HFFc6 (cell line): Measurements from ENCODE around the gene SHC3. TPM values are rescaled to one million over a fixed set of nuclear protein-coding genes. Genes with fewer than 3 reads are reported as not detected.

Experiments
- DNase-seq: peaks from one replicate; pipeline ENCODE4 v3.0.0-alpha.2; 2018
- H3K27ac Mint-ChIP-seq: 2 replicates; pipeline ENCODE4 v1.8.0; 2020; ENCODE audit warnings: mild to moderate bottlenecking, mixed read lengths
- H3K27me3 Mint-ChIP-seq: 2 replicates; pipeline ENCODE4 v1.8.0; 2021; ENCODE audit warnings: mild to moderate bottlenecking, moderate library complexity, mixed read lengths; ENCODE audit not compliant: insufficient read depth
- H3K36me3 Mint-ChIP-seq: 2 replicates; pipeline ENCODE4 v1.8.0; 2021; ENCODE audit warnings: low read depth, mixed read lengths
- H3K4me1 Mint-ChIP-seq: 2 replicates; pipeline ENCODE4 v1.8.0; 2020; ENCODE audit warnings: low read depth, mixed read lengths
- H3K4me3 Mint-ChIP-seq: 2 replicates; pipeline ENCODE4 v1.8.0; 2020; ENCODE audit warnings: mild to moderate bottlenecking, moderate library complexity, mixed read lengths
- H3K9me3 Mint-ChIP-seq: 2 replicates; pipeline ENCODE4 v1.8.0; 2020; ENCODE audit warnings: mild to moderate bottlenecking, mixed read lengths
- long read RNA-seq: library from polyadenylated mRNA; unstranded; transcript quantifications from one replicate; pipeline ENCODE4 v2.0.0, GENCODE V29; 2019
- total RNA-seq, 6 experiments: library from RNA; stranded (reverse); fragmentation: NEBNext Ultra II Directional; extraction: Animal tissue kit (Norgen Biotek cat#: 25700); gene quantifications; 2 replicates in 1 of 6; 3 replicates in 5 of 6; pipeline ENCODE4 v1.2.3, GENCODE V29; 2021
- TF ChIP-seq, protein P1 (sequence below): fragments of 200-600 bp; sonication (generic); IDR thresholded peaks from 2 replicates; pipeline ENCODE4 v1.5.0; 2021; ENCODE audit warnings: antibody characterized with exemption, mild to moderate bottlenecking

SHC3 gene, protein sequence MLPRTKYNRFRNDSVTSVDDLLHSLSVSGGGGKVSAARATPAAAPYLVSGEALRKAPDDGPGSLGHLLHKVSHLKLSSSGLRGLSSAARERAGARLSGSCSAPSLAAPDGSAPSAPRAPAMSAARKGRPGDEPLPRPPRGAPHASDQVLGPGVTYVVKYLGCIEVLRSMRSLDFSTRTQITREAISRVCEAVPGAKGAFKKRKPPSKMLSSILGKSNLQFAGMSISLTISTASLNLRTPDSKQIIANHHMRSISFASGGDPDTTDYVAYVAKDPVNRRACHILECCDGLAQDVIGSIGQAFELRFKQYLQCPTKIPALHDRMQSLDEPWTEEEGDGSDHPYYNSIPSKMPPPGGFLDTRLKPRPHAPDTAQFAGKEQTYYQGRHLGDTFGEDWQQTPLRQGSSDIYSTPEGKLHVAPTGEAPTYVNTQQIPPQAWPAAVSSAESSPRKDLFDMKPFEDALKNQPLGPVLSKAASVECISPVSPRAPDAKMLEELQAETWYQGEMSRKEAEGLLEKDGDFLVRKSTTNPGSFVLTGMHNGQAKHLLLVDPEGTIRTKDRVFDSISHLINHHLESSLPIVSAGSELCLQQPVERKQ
- total RNA-seq: 1 to 10 TPM in 2 of 6 experiments, under 1 TPM in 4; 0.28 to 1.9 (median 0.42) TPM
- long read RNA-seq: 0 reads

DNA sequence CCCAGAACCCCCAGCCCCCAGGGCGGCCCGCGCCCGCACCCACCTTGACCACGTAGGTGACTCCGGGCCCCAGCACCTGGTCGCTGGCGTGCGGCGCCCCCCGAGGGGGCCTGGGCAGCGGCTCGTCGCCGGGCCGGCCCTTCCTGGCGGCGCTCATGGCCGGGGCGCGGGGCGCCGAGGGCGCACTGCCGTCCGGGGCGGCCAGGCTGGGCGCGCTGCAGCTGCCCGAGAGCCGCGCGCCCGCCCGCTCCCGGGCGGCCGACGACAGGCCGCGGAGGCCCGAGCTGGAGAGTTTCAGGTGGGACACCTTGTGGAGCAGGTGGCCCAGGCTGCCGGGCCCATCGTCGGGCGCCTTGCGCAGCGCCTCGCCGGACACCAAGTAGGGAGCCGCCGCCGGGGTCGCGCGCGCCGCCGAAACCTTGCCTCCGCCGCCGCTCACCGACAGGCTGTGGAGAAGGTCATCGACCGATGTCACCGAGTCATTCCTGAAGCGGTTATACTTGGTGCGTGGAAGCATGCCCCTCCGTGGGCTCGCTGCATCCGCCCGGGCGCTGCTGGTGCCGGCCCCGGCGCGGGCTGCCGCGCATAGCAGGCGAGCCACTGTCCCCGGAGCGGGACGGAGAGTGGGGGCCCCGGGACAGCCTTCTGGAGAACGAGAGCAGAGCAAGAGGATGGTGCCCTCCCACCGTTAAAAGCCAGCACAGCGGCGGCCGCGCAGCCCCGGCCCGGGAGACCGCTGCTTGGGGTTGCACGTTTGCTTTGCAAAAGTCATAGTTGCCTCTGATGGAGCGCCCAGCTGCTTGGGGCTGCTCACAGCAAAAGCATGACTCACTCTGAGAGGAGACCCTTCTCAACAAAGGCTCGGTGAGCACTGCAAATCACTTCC is at the start of gene SHC3:
SHC3 (minus strand) TSS at position 875 of the 886 bp plus-strand sequence; CDS start at position 517, 358 bp downstream.
- Mint-ChIP-seq H3K27ac (peak within 1 kb of the TSS; percentile 89), H3K27me3 (peaks cover 8% of the 10 kb centered on the region), H3K36me3 (no peaks in the 10 kb centered on the region), H3K4me3 (peak within 1 kb of the TSS; percentile 85), H3K4me1 (peaks cover 34% of the 10 kb centered on the region), H3K9me3 (no peaks in the 10 kb centered on the region)
- no peak for DNase-seq
- TF ChIP-seq, protein P1, sequence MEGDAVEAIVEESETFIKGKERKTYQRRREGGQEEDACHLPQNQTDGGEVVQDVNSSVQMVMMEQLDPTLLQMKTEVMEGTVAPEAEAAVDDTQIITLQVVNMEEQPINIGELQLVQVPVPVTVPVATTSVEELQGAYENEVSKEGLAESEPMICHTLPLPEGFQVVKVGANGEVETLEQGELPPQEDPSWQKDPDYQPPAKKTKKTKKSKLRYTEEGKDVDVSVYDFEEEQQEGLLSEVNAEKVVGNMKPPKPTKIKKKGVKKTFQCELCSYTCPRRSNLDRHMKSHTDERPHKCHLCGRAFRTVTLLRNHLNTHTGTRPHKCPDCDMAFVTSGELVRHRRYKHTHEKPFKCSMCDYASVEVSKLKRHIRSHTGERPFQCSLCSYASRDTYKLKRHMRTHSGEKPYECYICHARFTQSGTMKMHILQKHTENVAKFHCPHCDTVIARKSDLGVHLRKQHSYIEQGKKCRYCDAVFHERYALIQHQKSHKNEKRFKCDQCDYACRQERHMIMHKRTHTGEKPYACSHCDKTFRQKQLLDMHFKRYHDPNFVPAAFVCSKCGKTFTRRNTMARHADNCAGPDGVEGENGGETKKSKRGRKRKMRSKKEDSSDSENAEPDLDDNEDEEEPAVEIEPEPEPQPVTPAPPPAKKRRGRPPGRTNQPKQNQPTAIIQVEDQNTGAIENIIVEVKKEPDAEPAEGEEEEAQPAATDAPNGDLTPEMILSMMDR: no peak

DNA sequence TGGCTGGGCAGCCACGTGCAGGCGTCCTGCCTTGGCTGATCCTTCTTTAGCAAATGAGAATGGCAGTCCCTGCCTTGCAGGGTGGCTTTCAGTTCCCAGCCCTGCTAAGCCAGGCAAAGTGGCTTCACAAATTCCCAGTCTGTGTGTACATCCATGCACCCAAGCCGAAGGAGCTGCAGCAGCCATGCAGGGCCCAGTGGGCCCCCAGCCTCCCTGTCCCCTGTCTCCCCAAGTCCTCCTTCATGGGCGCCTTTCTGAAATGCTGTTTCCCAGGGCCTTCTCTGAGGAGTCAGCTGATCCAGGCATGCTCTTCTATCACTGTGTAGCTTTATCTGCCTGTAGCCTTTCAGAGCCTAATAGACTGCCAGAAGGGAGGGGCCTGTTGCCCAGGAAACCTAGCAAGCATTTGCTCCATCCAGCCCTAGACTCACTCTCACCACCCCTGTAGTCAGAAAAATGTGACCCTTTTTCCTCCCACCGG is 47.4 kb upstream of the SHC3 start:
- no peaks in the 10 kb centered on the region for H3K4me1 Mint-ChIP-seq
- no peaks in the 10 kb centered on the region for H3K9me3 Mint-ChIP-seq
- H3K4me3 Mint-ChIP-seq: no peak overlapping the region
- TF ChIP-seq, protein P1: no peak
- no peaks in the 10 kb centered on the region for H3K36me3 Mint-ChIP-seq
- H3K27ac Mint-ChIP-seq: no peak overlapping the region
- peaks cover 13% of the 10 kb centered on the region for H3K27me3 Mint-ChIP-seq
- no peak for DNase-seq

DNA sequence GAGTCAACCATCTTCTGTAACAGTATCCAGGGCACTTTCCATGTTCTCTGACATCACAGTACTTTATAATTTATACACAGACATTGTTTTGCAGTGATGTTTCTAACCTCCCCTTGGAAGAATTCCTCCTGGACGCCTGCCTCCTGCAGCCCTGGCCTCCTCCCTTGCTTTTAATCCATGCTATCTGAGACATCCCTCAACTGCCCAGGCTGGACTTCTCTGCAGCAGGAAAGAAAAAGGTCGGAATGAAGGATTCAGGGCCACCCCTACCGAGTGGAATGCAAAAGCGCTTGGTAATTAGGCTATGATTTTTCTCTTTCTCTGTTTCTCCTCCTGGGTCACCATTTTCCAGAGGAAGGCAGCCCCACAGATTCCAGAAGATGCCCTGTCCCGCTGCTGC is 47.0 kb upstream of the SHC3 start:
- TF ChIP-seq, protein P1: no peak; the same call in 1 of the 2 replicates
- Mint-ChIP-seq H3K4me3 (no peak overlapping the region), H3K27ac (no peak overlapping the region), H3K9me3 (no peaks in the 10 kb centered on the region), H3K36me3 (no peaks in the 10 kb centered on the region), H3K4me1 (no peaks in the 10 kb centered on the region), H3K27me3 (peaks cover 13% of the 10 kb centered on the region)
- DNase-seq: no peak

DNA sequence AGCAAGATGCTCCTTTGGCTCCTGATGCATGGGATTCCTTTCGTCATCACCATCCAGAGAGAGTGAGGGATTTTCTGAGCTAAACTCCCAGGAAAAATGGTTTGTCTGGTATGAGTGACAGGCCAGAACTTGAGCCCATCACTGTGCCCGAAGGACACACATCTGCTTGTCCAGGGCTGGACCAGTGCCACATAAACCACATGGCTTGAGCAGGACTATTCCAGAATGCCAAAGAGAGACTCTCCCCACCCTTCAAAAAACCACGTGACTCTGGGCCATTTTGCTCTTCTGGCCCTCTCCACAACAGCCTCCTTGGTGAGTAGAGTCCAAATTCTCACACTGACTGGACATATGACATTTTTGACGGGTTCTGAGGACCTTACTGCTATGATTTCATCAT is 46.4 kb upstream of the SHC3 start:
- H3K27ac Mint-ChIP-seq: no peak overlapping the region
- no peak for DNase-seq
- TF ChIP-seq, protein P1: no peak
- no peaks in the 10 kb centered on the region for H3K9me3 Mint-ChIP-seq
- no peaks in the 10 kb centered on the region for H3K36me3 Mint-ChIP-seq
- no peaks in the 10 kb centered on the region for H3K4me1 Mint-ChIP-seq
- peaks cover 13% of the 10 kb centered on the region for H3K27me3 Mint-ChIP-seq
- no peak overlapping the region for H3K4me3 Mint-ChIP-seq

DNA sequence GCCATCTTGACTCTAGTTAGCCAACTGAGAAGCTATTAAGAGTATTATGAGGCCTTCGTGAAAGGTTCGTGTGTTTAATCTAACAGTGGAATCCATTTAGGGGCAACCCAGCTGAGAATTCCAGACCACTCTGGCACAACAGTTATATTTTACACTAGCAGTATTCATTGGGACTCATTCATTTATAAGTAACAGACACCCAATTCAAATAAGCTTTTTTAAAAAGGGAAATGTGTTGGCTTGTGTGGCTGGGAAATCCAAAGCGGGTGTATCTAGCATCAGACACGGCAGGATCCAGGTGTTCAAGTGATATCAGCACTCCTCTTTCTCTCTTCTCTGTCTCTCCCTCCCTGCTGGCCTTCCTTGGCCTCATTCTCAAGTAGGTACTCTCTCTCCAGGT is 46.0 kb upstream of the SHC3 start:
- Mint-ChIP-seq H3K4me3 (no peak overlapping the region), H3K36me3 (no peaks in the 10 kb centered on the region), H3K4me1 (no peaks in the 10 kb centered on the region), H3K27me3 (peaks cover 13% of the 10 kb centered on the region), H3K27ac (no peak overlapping the region), H3K9me3 (no peaks in the 10 kb centered on the region)
- no peak for DNase-seq
- TF ChIP-seq, protein P1: no peak
